ENCODE measurements around the gene SERPINB6.

DNA sequence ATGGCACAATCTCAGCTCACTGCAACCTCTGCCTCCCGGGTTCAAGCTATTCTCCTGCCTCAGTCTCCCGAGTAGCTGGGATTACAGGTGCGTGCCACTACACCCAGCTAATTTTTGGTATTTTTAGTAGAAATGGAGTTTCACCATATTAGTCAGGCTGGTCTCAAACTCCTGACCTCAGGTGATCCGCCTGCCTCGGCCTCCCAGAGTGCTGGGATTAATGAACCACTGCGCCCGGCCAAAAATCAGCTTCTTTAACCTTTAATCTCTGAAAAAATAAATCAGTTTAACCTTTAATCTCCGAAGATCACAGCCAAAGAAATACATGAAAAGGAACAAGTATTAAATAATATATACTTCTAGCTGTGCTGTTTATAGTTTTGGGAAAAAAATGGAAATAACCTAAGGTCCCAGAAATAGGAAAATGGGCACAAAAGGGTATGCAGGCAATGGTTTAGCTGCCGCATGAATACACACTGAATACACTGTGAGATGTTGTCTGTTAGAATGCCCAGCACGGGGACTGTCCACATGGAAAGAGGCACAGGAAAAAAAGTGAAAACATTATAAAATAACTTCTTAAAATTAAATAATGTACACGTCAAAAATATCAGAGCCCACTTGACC is 29.9 kb upstream of the SERPINB6 start:
- no peak for TF ChIP-seq POLR2AphosphoS5 (IDR thresholded peaks at IDR 0.05; ENCODE audit: low read depth, low read length)
- TF ChIP-seq, protein P1, sequence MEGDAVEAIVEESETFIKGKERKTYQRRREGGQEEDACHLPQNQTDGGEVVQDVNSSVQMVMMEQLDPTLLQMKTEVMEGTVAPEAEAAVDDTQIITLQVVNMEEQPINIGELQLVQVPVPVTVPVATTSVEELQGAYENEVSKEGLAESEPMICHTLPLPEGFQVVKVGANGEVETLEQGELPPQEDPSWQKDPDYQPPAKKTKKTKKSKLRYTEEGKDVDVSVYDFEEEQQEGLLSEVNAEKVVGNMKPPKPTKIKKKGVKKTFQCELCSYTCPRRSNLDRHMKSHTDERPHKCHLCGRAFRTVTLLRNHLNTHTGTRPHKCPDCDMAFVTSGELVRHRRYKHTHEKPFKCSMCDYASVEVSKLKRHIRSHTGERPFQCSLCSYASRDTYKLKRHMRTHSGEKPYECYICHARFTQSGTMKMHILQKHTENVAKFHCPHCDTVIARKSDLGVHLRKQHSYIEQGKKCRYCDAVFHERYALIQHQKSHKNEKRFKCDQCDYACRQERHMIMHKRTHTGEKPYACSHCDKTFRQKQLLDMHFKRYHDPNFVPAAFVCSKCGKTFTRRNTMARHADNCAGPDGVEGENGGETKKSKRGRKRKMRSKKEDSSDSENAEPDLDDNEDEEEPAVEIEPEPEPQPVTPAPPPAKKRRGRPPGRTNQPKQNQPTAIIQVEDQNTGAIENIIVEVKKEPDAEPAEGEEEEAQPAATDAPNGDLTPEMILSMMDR (IDR thresholded peaks at IDR 0.05): no peak
- TF ChIP-seq FOXM1 (IDR thresholded peaks at IDR 0.05; ENCODE audit: low read depth): no peak
- TF ChIP-seq JUND (IDR thresholded peaks at IDR 0.05): no peak

Measured in SK-N-SH (cell line).